Breast epithelium (tissue), 3 donors: ENCODE data around the gene FBXW8.

Source experiments
- POLR2A ChIP-seq: fragments of 450-650 bp; IDR thresholded peaks from one replicate; pipeline ENCODE4 v1.6.1; 2016; ENCODE audit warnings: antibody characterized with exemption, mild to moderate bottlenecking, moderate library complexity
- POLR2AphosphoS5 ChIP-seq, 3 donors: sonication (generic); formaldehyde crosslinking; IDR thresholded peaks; one replicate each; pipeline ENCODE4 v1.6.1; 2017; ENCODE audit warnings: antibody characterized with exemption in 3 of 3
- TF ChIP-seq, protein P1 (sequence below), 3 donors: fragments of 450-650 bp; IDR thresholded peaks; one replicate each; pipeline ENCODE4 v1.5.1; 2016 to 2017; ENCODE audit warnings: antibody characterized with exemption in 3 of 3, mild to moderate bottlenecking in 3 of 3, moderate library complexity in 3 of 3

GRCh38 chr12:116943419-116944372 lies 32.9 kb downstream of the FBXW8 start:
- TF ChIP-seq, protein P1, sequence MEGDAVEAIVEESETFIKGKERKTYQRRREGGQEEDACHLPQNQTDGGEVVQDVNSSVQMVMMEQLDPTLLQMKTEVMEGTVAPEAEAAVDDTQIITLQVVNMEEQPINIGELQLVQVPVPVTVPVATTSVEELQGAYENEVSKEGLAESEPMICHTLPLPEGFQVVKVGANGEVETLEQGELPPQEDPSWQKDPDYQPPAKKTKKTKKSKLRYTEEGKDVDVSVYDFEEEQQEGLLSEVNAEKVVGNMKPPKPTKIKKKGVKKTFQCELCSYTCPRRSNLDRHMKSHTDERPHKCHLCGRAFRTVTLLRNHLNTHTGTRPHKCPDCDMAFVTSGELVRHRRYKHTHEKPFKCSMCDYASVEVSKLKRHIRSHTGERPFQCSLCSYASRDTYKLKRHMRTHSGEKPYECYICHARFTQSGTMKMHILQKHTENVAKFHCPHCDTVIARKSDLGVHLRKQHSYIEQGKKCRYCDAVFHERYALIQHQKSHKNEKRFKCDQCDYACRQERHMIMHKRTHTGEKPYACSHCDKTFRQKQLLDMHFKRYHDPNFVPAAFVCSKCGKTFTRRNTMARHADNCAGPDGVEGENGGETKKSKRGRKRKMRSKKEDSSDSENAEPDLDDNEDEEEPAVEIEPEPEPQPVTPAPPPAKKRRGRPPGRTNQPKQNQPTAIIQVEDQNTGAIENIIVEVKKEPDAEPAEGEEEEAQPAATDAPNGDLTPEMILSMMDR (IDR thresholded peaks at IDR 0.05) = no peak
- TF ChIP-seq POLR2A (no peak), POLR2AphosphoS5 (IDR thresholded peaks at IDR 0.05) (no peak)
